HUES6 (cell line): ENCODE measurements around the gene NBAS.

Source experiments
- H3K27ac ChIP-seq: 2 replicates; pipeline ENCODE4 v1.7.0; 2013; ENCODE audit warnings: low read depth, mild to moderate bottlenecking, low read length, inconsistent platforms
- H3K27me3 ChIP-seq: 2 replicates; pipeline ENCODE4 v1.6.1; 2013; ENCODE audit warnings: low read length; ENCODE audit not compliant: control insufficient read depth, insufficient read depth
- H3K36me3 ChIP-seq: 2 replicates; pipeline ENCODE4 v1.6.1; 2013; ENCODE audit warnings: low read length; ENCODE audit not compliant: control insufficient read depth, insufficient read depth
- H3K4me1 ChIP-seq: 2 replicates; pipeline ENCODE4 v1.6.1; 2013; ENCODE audit warnings: low read length; ENCODE audit not compliant: control insufficient read depth, insufficient read depth
- H3K4me3 ChIP-seq: 2 replicates; pipeline ENCODE4 v1.5.1; 2013; ENCODE audit warnings: low read depth, low read length
- H3K9ac ChIP-seq: one replicate; pipeline ENCODE4 v1.6.1; 2013; ENCODE audit warnings: mild to moderate bottlenecking, low read length
- H3K9me3 ChIP-seq: 2 replicates; pipeline ENCODE4 v1.6.1; 2013; ENCODE audit warnings: low read depth, low read length; ENCODE audit not compliant: control insufficient read depth, insufficient read depth

NBAS gene

DNA sequence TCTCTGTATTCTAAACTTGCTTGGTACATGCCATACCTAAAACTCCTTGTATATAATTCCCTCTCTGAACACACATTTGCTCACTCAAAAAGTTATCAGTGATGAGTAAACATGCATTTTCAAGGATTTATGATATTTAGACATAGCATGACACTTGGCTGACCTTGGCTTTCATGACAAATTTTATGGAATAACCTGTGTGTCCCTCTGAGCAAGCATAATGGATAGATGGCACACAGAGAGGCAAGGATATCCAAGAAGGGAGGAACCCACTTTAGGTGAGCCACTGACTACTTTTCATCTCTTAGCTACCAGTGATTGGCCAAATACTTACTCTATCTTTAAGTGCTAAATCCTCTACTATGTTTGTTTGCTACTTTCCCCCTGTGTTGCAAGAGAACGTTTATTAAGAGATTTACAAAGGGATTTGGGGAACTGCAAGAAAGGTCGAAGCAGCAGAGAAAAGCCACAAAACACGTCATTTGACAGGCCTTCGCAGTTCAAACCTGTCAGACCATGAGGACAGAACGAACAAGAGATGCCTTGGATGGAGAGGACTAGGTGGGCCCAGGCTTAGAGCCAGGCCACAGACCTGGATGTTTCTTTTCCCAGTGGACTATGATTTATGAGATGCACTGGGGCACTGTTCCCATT lies 379.9 kb downstream of the NBAS start:
- no peaks in the 10 kb centered on the region for H3K36me3 ChIP-seq
- H3K9me3 ChIP-seq = no peaks in the 10 kb centered on the region
- H3K27me3 ChIP-seq = no peaks in the 10 kb centered on the region
- H3K4me3 ChIP-seq = no peak overlapping the region
- H3K4me1 ChIP-seq = 0 out of 2 replicates have a peak, but pooled peaks cover 3% of the 10 kb centered on the region
- no peak overlapping the region for H3K27ac ChIP-seq
- no peak overlapping the region for H3K9ac ChIP-seq

DNA sequence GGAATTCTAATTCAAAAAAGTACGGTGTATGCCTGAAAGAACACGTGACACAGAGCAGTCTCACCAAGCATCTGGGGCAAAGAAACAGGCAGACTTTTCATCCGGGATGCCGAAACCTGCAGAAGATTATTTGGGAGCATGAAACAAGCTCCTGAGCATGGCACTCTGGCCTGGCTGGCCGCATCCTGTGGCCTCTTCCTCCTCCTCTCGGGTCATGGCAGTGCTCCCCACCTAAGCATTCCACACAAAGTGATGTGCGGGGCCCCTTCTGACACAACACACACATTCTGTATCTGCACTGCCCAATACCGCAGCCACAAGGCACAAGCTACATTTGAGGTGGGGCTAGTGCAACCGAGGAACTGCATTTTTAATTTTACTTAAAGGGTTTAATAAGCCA lies 380.8 kb downstream of the NBAS start:
- no peaks in the 10 kb centered on the region for H3K27me3 ChIP-seq
- H3K9me3 ChIP-seq = no peaks in the 10 kb centered on the region
- no peak overlapping the region for H3K27ac ChIP-seq
- H3K9ac ChIP-seq = no peak overlapping the region
- no peaks in the 10 kb centered on the region for H3K36me3 ChIP-seq
- H3K4me1 ChIP-seq = 0 out of 2 replicates have a peak, but pooled peaks cover 3% of the 10 kb centered on the region
- no peak overlapping the region for H3K4me3 ChIP-seq

DNA sequence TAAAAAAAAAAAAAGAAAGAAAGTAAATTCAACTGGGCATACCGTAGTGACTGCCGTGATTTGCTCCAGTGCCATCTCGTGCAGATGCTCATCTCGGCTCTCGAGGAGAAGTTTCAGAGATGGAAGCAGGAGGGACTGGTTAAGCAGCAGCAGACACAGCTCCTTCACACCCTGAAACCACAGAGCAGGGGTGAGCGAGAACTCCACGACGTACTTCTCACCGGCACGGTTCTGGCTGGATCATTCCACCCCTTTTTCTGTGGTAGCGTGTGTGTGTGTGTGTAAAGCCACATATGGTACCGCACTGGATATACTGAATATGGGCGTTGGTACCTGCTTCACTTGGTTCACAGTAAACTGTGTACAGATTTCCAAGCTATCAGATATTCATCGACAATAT lies 382.2 kb downstream of the NBAS start:
- Histone ChIP-seq H3K4me3 (no peak overlapping the region), H3K9ac (no peak overlapping the region), H3K4me1 (0 out of 2 replicates have a peak, but pooled peaks cover 3% of the 10 kb centered on the region), H3K27ac (no peak overlapping the region), H3K27me3 (no peaks in the 10 kb centered on the region), H3K36me3 (no peaks in the 10 kb centered on the region), H3K9me3 (no peaks in the 10 kb centered on the region)

DNA sequence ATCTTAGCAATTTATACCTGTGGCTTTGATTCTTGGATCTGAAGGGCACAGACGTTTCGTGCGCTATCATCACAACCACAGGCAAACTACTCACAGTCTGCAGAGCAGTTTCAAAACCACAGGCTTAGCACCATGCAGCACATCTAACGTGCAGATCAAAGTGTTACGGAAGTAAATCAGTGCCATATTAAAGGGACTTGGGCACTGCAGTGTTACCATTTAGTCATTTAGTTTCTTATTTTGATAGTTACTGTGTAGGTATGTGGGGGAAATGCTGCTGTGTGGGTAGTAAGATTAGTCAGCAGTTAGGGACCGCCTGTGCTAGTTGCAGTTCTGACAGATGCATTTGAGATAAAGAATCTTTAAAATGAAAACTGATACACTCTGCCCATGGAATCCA lies 384.0 kb downstream of the NBAS start:
- no peak overlapping the region for H3K27ac ChIP-seq
- no peaks in the 10 kb centered on the region for H3K36me3 ChIP-seq
- 0 out of 2 replicates have a peak, but pooled peaks cover 3% of the 10 kb centered on the region for H3K4me1 ChIP-seq
- no peaks in the 10 kb centered on the region for H3K27me3 ChIP-seq
- no peak overlapping the region for H3K9ac ChIP-seq
- H3K9me3 ChIP-seq = no peaks in the 10 kb centered on the region
- H3K4me3 ChIP-seq = no peak overlapping the region

DNA sequence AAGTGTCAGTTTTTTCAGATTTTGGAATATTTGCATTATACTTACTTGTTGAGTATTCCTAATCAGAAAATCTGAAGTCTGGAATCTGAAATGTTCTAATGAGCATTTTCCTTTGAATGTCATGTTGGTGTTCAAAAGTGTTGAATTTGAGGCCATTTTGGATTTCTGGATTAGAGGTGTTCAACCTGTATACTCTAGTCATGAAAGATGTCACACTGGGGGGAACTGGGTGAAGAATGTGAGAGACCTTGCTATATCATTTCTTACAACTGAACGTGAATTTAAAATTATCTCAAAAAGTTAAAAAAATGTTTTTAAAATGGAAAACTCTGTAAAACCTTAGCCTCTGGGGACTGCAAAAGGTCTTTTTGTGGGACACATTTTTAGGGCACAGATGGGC lies 384.5 kb downstream of the NBAS start:
- no peak overlapping the region for H3K4me3 ChIP-seq
- H3K36me3 ChIP-seq = no peaks in the 10 kb centered on the region
- H3K27ac ChIP-seq = no peak overlapping the region
- no peaks in the 10 kb centered on the region for H3K9me3 ChIP-seq
- H3K4me1 ChIP-seq = 0 out of 2 replicates have a peak, but pooled peaks cover 3% of the 10 kb centered on the region
- H3K9ac ChIP-seq = no peak overlapping the region
- no peaks in the 10 kb centered on the region for H3K27me3 ChIP-seq

DNA sequence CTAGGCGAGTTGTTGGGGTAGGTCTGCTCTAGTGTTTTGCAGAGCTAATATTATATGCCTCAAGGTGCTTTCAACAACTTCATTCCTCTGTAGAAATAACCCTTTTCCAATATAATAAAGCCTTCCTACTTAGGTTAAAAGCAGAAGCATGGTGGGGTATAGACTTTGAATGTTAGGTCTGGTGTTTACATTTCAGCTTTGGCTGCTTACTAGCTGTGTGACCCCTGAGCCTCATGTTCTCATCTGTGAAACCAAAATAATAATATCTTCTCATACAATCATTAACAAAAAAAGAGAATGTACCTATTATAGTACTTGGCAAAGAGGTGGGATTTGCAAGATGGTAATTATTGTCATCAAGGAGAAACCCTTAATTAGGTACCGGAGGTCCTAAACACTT lies 386.6 kb downstream of the NBAS start:
- Histone ChIP-seq H3K9me3 (no peaks in the 10 kb centered on the region), H3K4me3 (no peak overlapping the region), H3K27me3 (no peaks in the 10 kb centered on the region), H3K9ac (no peak overlapping the region), H3K36me3 (no peaks in the 10 kb centered on the region), H3K27ac (no peak overlapping the region), H3K4me1 (peaks cover 17% of the 10 kb centered on the region)

DNA sequence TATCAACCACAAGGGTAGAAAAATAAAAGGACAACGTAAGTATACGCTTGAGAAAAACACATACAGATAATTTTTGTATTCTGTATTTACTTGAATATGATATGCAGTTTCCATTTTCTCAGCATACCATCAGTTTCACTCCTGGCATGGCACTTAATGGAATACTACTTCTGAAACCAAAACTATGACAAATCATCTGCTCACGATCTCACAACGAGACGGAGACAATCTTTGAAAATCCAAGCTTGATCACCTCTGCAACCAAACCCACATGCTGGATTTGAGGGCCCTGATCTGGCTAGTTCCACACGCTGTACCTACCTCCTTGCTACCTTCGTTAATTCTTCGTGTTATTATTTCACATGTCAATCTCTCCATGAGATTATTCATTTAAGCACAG lies 387.6 kb downstream of the NBAS start:
- H3K9ac ChIP-seq = no peak overlapping the region
- no peak overlapping the region for H3K27ac ChIP-seq
- no peaks in the 10 kb centered on the region for H3K27me3 ChIP-seq
- no peaks in the 10 kb centered on the region for H3K36me3 ChIP-seq
- no peak overlapping the region for H3K4me3 ChIP-seq
- H3K4me1 ChIP-seq = peaks cover 20% of the 10 kb centered on the region
- no peaks in the 10 kb centered on the region for H3K9me3 ChIP-seq

DNA sequence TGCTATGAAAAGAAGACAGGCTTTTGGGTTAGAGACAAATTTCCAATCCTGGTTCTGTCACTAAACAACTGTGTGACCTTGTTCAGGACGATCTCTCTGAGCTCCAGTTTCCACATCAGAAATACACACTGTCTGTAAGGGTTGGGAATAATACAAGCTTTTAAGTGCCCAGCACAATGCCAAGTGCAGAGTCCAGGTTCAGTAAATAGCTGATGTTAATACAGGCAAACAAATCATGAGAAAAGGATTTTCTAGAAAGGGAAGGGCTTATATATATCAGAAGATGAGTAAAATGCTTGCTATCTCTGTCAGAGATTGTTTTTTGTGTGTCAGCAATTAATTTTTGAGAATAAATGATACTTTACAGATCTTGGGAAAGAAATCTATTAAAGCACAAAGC lies 388.3 kb downstream of the NBAS start:
- Histone ChIP-seq H3K9ac (no peak overlapping the region), H3K9me3 (no peaks in the 10 kb centered on the region), H3K4me1 (peaks cover 18% of the 10 kb centered on the region), H3K27ac (no peak overlapping the region), H3K36me3 (no peaks in the 10 kb centered on the region), H3K27me3 (no peaks in the 10 kb centered on the region), H3K4me3 (no peak overlapping the region)

DNA sequence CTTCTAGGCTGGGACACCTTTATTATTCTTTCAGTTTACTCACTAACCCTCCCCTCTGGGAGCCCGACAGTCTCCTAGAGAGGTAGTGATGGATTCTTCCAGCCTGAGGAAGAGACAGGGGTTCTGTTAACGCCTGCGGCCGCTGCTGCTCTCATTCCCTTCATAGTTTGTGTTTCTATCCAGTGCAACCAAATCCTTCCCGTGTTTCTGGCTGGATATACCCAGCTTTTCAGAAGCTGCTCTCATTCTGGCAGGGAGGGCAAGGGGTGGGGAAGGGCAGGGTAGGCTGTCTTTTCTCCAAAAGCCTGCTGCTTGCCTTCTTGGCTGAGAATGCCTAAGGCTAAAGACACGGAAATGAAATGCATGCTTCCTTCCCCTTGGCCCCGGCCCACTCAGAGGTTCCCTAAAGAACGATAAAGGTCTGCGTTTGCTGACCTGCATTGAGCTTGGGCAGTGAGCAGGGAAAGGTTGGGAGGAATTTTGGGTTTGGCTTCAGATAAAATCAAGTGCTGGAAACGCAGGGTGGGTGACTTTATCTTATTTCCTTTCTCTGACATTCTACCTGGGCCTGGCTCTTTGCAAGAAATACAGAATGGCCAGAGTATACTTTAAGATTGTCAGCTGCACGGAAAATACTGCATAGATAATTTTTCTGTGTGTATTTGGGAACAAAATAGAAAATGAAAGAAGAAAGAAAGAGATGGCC lies 390.9 kb downstream of the NBAS start:
- H3K27ac ChIP-seq = no peak overlapping the region
- H3K36me3 ChIP-seq = no peaks in the 10 kb centered on the region
- no peak overlapping the region for H3K4me3 ChIP-seq
- H3K9ac ChIP-seq = no peak overlapping the region
- no peaks in the 10 kb centered on the region for H3K9me3 ChIP-seq
- no peaks in the 10 kb centered on the region for H3K27me3 ChIP-seq
- peaks cover 18% of the 10 kb centered on the region for H3K4me1 ChIP-seq

DNA sequence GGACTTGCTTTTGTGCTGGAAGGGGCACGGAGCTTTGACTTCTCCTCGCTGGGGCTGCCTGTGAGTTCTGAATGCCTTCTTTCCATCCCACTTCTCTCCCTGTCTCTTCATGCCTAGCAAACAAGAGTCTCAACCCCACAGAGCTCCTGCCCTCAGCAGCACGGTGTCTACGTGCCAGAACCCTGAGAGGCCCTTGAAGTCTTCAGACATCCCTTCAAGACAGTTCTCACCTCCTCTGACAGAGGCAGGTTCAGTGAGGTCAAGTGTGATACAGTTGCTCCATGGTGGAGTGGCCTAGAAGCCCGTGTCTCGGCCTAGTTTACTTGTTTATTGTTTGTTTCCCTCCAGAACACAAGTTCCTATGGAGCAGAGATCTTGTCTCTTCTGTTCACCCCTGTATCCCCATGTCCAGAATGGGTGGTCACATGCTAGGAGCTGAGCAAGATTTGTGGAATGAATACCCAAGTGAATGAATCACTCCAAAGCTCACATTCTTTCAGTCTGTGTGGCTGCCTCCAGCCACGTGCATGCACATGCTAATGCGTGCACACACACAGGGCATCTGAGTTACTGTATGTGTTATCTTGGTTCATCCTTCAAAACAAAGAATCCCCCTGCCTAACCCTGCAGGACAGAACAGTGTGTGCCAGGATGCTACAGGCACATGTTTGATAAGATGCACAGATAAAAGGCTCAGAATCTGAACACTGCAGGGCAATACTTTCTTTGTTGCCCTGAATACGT lies 391.6 kb downstream of the NBAS start:
- Histone ChIP-seq H3K9ac (no peak overlapping the region), H3K4me1 (peaks cover 18% of the 10 kb centered on the region), H3K36me3 (no peaks in the 10 kb centered on the region), H3K27ac (no peak overlapping the region), H3K27me3 (no peaks in the 10 kb centered on the region), H3K9me3 (no peaks in the 10 kb centered on the region), H3K4me3 (no peak overlapping the region)

DNA sequence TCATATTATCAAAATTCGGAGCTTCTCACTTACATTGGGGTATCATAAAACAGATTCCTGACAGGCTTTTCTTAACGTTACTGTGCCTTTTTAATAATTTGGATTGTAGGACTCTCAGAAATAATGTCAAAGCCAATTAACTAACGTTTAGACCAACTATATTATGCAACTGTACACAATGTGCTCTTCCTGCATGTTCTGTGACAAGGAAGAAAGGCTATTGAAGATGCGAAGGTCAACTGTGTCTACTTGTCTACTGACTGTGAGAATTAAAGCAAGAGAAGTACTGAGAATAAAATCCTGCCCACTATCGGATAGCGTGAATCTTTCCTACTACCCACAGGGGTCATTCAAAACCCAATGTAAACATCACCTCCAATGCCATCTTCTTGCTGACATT lies 393.0 kb downstream of the NBAS start:
- no peak overlapping the region for H3K27ac ChIP-seq
- H3K9ac ChIP-seq = no peak overlapping the region
- H3K4me3 ChIP-seq = no peak overlapping the region
- peaks cover 18% of the 10 kb centered on the region for H3K4me1 ChIP-seq
- H3K27me3 ChIP-seq = no peaks in the 10 kb centered on the region
- H3K36me3 ChIP-seq = no peaks in the 10 kb centered on the region
- no peaks in the 10 kb centered on the region for H3K9me3 ChIP-seq
